HepG2 (cell line): Measurements from ENCODE around the gene PRDM10. TPM values are rescaled to one million over a fixed set of nuclear protein-coding genes. Genes with fewer than 3 reads are reported as not detected.
A peak's percentile ranks its signal among the peaks of the same experiment; 100 is the strongest.

Experiments
- DPF2 ChIP-seq: sonication (generic); formaldehyde crosslinking; IDR thresholded peaks from 2 replicates; pipeline ENCODE4 v1.4.0; 2020; ENCODE audit warnings: mild to moderate bottlenecking, low read depth, missing genetic modification reagents, borderline replicate concordance
- ETV6 ChIP-seq: sonication (generic); formaldehyde crosslinking; conservative IDR thresholded peaks from 2 replicates; pipeline ENCODE4 v1.4.0; 2020; ENCODE audit warnings: missing genetic modification reagents
- GATAD2A ChIP-seq: IDR thresholded peaks from 2 replicates; pipeline ENCODE4 v1.6.1; 2016
- GLI4 ChIP-seq: sonication (generic); formaldehyde crosslinking; IDR thresholded peaks from 2 replicates; pipeline ENCODE4 v1.5.1; 2020; ENCODE audit warnings: missing genetic modification reagents, mild to moderate bottlenecking, moderate library complexity, borderline replicate concordance
- NCOA2 ChIP-seq: sonication (generic); formaldehyde crosslinking; IDR thresholded peaks from 2 replicates; pipeline ENCODE4 v1.8.0; 2022; ENCODE audit warnings: inconsistent platforms
- PHF5A ChIP-seq: IDR thresholded peaks from one replicate; pipeline ENCODE4 v1.6.1; 2018; ENCODE audit warnings: low read depth, missing genetic modification reagents; ENCODE audit not compliant: unreplicated experiment
- POGZ ChIP-seq: sonication (generic); formaldehyde crosslinking; IDR thresholded peaks from 2 replicates; pipeline ENCODE4 v1.4.0; 2020; ENCODE audit warnings: mild to moderate bottlenecking, missing genetic modification reagents
- RBAK ChIP-seq: sonication (generic); formaldehyde crosslinking; IDR thresholded peaks from 2 replicates; pipeline ENCODE4 v1.5.1; 2020; ENCODE audit warnings: mild to moderate bottlenecking, missing genetic modification reagents
- REPIN1 ChIP-seq: sonication (generic); formaldehyde crosslinking; IDR thresholded peaks from 2 replicates; pipeline ENCODE4 v1.8.0; 2022; ENCODE audit warnings: missing genetic modification reagents, low read depth, mild to moderate bottlenecking, borderline replicate concordance
- RNF2 ChIP-seq: fragments of 450-650 bp; conservative IDR thresholded peaks from 2 replicates; pipeline ENCODE4 v1.6.1; 2016; ENCODE audit warnings: low read depth
- SAP130 ChIP-seq: IDR thresholded peaks from 2 replicates; pipeline ENCODE4 v1.6.1; 2016; ENCODE audit warnings: low read depth
- SCMH1 ChIP-seq: sonication (generic); formaldehyde crosslinking; IDR thresholded peaks from 2 replicates; pipeline ENCODE4 v1.9.0; 2021; ENCODE audit warnings: missing genetic modification reagents, mild to moderate bottlenecking, borderline replicate concordance
- TGIF2 ChIP-seq: IDR thresholded peaks from 2 replicates; pipeline ENCODE4 v1.6.1; 2016; ENCODE audit warnings: control low read depth, missing compliant biosample characterization
- ZFAT ChIP-seq: sonication (generic); formaldehyde crosslinking; conservative IDR thresholded peaks from 2 replicates; pipeline ENCODE4 v1.8.1; 2023; ENCODE audit warnings: missing genetic modification reagents, inconsistent platforms
- ZNF24 ChIP-seq: fragments of 450-650 bp; IDR thresholded peaks from 2 replicates; pipeline ENCODE4 v1.6.1; 2017; ENCODE audit warnings: antibody characterized with exemption, mild to moderate bottlenecking
- ZNF33B ChIP-seq: sonication (generic); formaldehyde crosslinking; IDR thresholded peaks from 2 replicates; pipeline ENCODE4 v1.5.1; 2020; ENCODE audit warnings: mild to moderate bottlenecking, missing genetic modification reagents
- ZNF460 ChIP-seq: sonication (generic); formaldehyde crosslinking; IDR thresholded peaks from 2 replicates; pipeline ENCODE4 v1.5.1; 2020; ENCODE audit warnings: missing genetic modification reagents, mild to moderate bottlenecking, borderline replicate concordance
- ZNF543 ChIP-seq: sonication (generic); formaldehyde crosslinking; IDR thresholded peaks from 2 replicates; pipeline ENCODE4 v1.4.0; 2020; ENCODE audit warnings: mild to moderate bottlenecking, missing genetic modification reagents
- ZNF552 ChIP-seq: sonication (generic); formaldehyde crosslinking; IDR thresholded peaks from 2 replicates; pipeline ENCODE4 v1.9.0; 2022; ENCODE audit warnings: missing genetic modification reagents, mild to moderate bottlenecking, borderline replicate concordance
- ZNF615 ChIP-seq: sonication (generic); formaldehyde crosslinking; IDR thresholded peaks from 2 replicates; pipeline ENCODE4 v1.5.0; 2020; ENCODE audit warnings: mild to moderate bottlenecking, missing genetic modification reagents, borderline replicate concordance
- polyA plus RNA-seq, 8 experiments: library from polyadenylated mRNA; depleted of rRNA in 3 of 8; stranded (reverse) in 7 of 8; unstranded in 1 of 8; fragments of >200 nt; fragmentation: Illumina TruSeq in 4 of 8; extraction: Trizol in 4 of 8; gene quantifications; 2 replicates each; pipeline versions ENCODE4 v1.2.1 to v1.2.3, GENCODE V29; 2011 to 2016; ENCODE audit warnings: low read depth in 4 of 8, missing spikeins in 1 of 8, mixed read lengths in 1 of 8; ENCODE audit not compliant: insufficient read depth in 1 of 8
- total RNA-seq, 5 experiments: library from RNA; depleted of rRNA; stranded (reverse); fragments of >200 nt; fragmentation: Illumina TruSeq; extraction: Trizol; gene quantifications; 2 replicates each; pipeline ENCODE4 v1.2.3, GENCODE V29; 2016; ENCODE audit warnings: low read depth in 1 of 5
- TF ChIP-seq, protein P1 (sequence below): sonication (generic); formaldehyde crosslinking; IDR thresholded peaks from 2 replicates; pipeline ENCODE4 v1.8.0; 2022; ENCODE audit warnings: missing genetic modification reagents, mild to moderate bottlenecking, borderline replicate concordance
- TF ChIP-seq, protein P2 (sequence below): sonication (generic); formaldehyde crosslinking; IDR thresholded peaks from 2 replicates; pipeline ENCODE4 v1.4.0; 2020; ENCODE audit warnings: mild to moderate bottlenecking, missing genetic modification reagents
- TF ChIP-seq, protein P3 (sequence below): sonication (generic); formaldehyde crosslinking; IDR thresholded peaks from 2 replicates; pipeline ENCODE4 v1.4.0; 2020; ENCODE audit warnings: missing genetic modification reagents, mild to moderate bottlenecking, borderline replicate concordance
- TF ChIP-seq, protein P4 (sequence below): IDR thresholded peaks from 2 replicates; pipeline ENCODE4 v1.6.1; 2018; ENCODE audit warnings: missing genetic modification reagents, mild to moderate bottlenecking, missing compliant biosample characterization

Gene PRDM10
- total and polyA plus RNA-seq, 2 of the 13 experiments (the other 11 are each of a cell fraction or from before 2014, with no cell fraction given): 5.7 to 5.8 TPM

DNA sequence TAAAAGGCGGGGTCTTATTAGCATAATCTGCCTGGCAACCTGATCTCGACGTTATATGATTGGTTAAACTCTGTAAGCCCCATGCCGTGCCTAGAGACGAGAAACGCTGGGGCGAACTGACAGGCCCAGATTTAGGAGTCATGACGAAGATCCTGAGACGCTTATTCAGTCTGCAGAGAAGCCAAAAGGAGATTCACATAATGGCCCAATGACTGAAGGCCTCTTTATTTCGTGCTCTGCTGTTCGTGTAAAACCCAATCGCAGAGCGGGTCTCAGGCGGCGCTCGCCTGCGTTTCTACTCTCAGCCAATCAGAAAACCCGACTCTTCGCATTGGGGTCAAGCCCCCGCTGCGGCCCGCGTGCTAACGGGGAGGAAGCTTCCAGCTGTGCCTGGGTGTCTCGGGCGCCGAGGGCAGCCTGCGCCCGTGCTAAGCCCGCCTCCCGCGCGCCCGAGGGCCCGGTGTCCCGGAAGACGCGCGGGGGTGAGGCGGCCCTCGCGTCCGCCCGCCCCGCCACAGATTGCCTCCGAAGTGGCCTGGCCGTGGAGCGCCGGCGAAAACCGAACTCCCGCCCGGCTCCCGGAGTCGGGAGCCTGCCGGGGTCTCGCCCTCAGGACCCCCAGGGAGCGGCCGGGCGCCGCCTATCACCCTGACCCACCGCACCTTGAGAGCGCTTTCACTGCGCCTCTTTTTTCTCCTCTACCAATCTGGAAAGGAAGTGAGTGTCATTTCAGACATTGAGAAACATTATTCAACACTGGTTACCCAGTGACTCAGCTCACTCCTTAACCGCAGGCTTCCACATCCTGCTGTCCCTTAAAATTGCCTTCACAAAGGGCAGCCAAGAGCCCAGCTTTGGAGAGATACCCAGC is 446 bp upstream of the PRDM10 start (continued):
- TF ChIP-seq ZNF552 (CRISPR knock-in tag): 0 out of 2 replicates have a peak, but pooled peaks have one; percentile 60
- TF ChIP-seq ZNF543 (CRISPR knock-in tag): no peak
- 0 out of 2 replicates have a peak, but pooled peaks have one; percentile 22 for TF ChIP-seq GLI4 (CRISPR knock-in tag)
- TF ChIP-seq SAP130: peak; percentile 83
- no peak for TF ChIP-seq ZFAT
- TF ChIP-seq DPF2 (CRISPR knock-in tag): no peak
- no peak for TF ChIP-seq ZNF460 (CRISPR knock-in tag)
- TF ChIP-seq NCOA2 (CRISPR knock-in tag): no peak
- 0 out of 2 replicates have a peak, but pooled peaks have one; percentile 39 for TF ChIP-seq ETV6 (CRISPR knock-in tag)
- no peak; the same call in 1 of the 2 replicates for TF ChIP-seq POGZ (CRISPR knock-in tag)
- TF ChIP-seq, protein P1, sequence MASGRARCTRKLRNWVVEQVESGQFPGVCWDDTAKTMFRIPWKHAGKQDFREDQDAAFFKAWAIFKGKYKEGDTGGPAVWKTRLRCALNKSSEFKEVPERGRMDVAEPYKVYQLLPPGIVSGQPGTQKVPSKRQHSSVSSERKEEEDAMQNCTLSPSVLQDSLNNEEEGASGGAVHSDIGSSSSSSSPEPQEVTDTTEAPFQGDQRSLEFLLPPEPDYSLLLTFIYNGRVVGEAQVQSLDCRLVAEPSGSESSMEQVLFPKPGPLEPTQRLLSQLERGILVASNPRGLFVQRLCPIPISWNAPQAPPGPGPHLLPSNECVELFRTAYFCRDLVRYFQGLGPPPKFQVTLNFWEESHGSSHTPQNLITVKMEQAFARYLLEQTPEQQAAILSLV: 0 out of 2 replicates have a peak, but pooled peaks have one; percentile 38
- TF ChIP-seq RBAK (CRISPR knock-in tag): no peak
- TF ChIP-seq, protein P2, sequence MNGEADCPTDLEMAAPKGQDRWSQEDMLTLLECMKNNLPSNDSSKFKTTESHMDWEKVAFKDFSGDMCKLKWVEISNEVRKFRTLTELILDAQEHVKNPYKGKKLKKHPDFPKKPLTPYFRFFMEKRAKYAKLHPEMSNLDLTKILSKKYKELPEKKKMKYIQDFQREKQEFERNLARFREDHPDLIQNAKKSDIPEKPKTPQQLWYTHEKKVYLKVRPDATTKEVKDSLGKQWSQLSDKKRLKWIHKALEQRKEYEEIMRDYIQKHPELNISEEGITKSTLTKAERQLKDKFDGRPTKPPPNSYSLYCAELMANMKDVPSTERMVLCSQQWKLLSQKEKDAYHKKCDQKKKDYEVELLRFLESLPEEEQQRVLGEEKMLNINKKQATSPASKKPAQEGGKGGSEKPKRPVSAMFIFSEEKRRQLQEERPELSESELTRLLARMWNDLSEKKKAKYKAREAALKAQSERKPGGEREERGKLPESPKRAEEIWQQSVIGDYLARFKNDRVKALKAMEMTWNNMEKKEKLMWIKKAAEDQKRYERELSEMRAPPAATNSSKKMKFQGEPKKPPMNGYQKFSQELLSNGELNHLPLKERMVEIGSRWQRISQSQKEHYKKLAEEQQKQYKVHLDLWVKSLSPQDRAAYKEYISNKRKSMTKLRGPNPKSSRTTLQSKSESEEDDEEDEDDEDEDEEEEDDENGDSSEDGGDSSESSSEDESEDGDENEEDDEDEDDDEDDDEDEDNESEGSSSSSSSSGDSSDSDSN (CRISPR knock-in tag): peak; percentile 82
- TF ChIP-seq ZNF33B: no peak
- TF ChIP-seq, protein P3, sequence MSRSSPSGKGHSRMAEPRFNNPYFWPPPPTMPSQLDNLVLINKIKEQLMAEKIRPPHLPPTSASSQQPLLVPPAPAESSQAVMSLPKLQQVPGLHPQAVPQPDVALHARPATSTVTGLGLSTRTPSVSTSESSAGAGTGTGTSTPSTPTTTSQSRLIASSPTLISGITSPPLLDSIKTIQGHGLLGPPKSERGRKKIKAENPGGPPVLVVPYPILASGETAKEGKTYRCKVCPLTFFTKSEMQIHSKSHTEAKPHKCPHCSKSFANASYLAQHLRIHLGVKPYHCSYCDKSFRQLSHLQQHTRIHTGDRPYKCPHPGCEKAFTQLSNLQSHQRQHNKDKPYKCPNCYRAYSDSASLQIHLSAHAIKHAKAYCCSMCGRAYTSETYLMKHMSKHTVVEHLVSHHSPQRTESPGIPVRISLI (CRISPR knock-in tag): no peak
- TF ChIP-seq PHF5A (CRISPR knock-in tag): peak; percentile 21
- TF ChIP-seq TGIF2: no peak
- no peak for TF ChIP-seq GATAD2A (CRISPR knock-in tag)
- TF ChIP-seq ZNF24: no peak
- no peak for TF ChIP-seq SCMH1 (CRISPR knock-in tag)
- TF ChIP-seq, protein P4, sequence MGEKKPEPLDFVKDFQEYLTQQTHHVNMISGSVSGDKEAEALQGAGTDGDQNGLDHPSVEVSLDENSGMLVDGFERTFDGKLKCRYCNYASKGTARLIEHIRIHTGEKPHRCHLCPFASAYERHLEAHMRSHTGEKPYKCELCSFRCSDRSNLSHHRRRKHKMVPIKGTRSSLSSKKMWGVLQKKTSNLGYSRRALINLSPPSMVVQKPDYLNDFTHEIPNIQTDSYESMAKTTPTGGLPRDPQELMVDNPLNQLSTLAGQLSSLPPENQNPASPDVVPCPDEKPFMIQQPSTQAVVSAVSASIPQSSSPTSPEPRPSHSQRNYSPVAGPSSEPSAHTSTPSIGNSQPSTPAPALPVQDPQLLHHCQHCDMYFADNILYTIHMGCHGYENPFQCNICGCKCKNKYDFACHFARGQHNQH: peak; percentile 48; the same call in 1 of the 2 replicates
- peak; percentile 65; the same call in 1 of the 2 replicates for TF ChIP-seq RNF2
- TF ChIP-seq REPIN1: peak; percentile 58
- TF ChIP-seq ZNF615 (CRISPR knock-in tag): no peak; the same call in 1 of the 2 replicates
